ENCODE results near the gene TMEM116. TPM values are rescaled to one million over a fixed set of nuclear protein-coding genes. Genes with fewer than 3 reads are reported as not detected.

TMEM116 gene
- total RNA-seq, 1 donor from 2014 or later, result 17.7 TPM

- ATAC-seq, result no peak
- intact Hi-C loops (cut with DNase I), result no loop called here
- no peak for DNase-seq (ENCODE audit: low spot score)
Observed at GRCh38 chr12:111927346-111927745, 85.6 kb downstream of the TMEM116 start.

GRCh38 chr12:111926631-111927030 lies 86.3 kb downstream of the TMEM116 start:
- intact Hi-C loops (cut with DNase I), result no loop called here
- DNase-seq (ENCODE audit: low spot score) (no peak), ATAC-seq (no peak)

DNA sequence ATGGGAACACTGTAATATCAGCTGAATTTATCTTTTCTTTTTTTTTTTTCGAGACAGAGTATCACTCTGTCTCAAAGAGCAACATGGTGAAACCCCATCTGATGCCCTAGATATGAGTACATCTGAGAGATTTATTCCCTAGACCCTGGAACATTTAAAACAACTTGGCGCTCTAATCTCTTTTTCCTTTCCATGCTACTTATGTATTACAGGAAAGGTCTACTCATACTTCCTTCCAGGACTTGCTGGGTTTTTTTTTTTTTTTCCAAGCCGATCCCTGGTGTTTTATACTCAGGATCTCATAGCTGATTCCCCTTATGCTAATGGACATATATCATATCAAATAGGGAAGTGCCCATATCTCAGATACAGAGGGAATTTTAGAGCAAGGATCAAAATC lies 87.8 kb downstream of the TMEM116 start:
- intact Hi-C loops (cut with DNase I), result no loop called here
- DNase-seq (ENCODE audit: low spot score) (no peak), ATAC-seq (no peak)

DNA sequence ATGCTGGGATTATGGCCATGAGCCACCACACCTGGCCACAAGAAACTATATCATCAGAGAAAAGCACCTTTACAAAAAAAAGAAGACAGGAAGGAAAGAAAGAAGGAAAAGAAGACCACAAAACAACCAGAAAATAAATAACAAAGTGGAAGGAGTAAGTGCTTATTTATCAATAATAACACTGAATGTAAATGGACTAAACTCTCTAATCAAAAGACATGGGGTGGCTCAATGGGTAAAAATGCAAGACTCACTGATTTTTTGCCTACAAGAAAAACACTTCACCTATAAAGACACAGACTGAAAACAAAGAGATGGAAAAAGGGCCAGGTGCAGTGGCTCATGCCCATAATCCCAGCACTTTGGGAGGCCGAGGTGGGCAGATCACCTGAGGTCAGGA lies 105.2 kb downstream of the TMEM116 start:
- DNase-seq (ENCODE audit: low spot score) (no peak), ATAC-seq (no peak)
- intact Hi-C loops (cut with DNase I), result no loop called here

GRCh38 chr12:111905502-111905901 lies 107.5 kb downstream of the TMEM116 start:
- intact Hi-C loops (cut with DNase I), result no loop called here
- DNase-seq (ENCODE audit: low spot score) (no peak), ATAC-seq (no peak)

GRCh38 chr12:111904446-111904975 lies 108.5 kb downstream of the TMEM116 start:
- DNase-seq (ENCODE audit: low spot score) (no peak), ATAC-seq (no peak)
- intact Hi-C loops (cut with DNase I), result no loop called here

GRCh38 chr12:111901182-111901581 lies 111.8 kb downstream of the TMEM116 start:
- DNase-seq (ENCODE audit: low spot score) (no peak), ATAC-seq (no peak)
- intact Hi-C loops (cut with DNase I), result no loop called here

DNA sequence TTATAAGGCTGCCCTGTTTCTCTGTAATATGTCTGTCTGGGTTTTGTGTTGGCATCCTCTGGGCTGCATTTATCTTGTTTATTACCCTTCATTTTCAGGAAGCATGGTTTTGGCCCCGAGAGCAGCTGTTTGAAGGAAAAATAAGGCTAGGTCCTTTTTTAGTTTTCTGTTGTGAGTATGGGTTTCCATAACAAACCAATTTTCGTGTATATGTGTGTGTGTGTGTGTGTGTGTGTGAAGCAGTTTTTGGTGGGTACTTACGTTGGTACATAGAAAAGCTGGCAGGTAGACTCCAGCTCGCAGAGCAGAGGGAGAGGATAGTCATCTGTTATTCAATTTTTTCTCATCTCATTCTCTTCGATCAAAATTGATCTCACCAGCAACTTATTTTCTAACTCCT lies 118.4 kb downstream of the TMEM116 start:
- DNase-seq (ENCODE audit: low spot score) (no peak), ATAC-seq (no peak)
- intact Hi-C loops (cut with DNase I), result no loop called here

DNA sequence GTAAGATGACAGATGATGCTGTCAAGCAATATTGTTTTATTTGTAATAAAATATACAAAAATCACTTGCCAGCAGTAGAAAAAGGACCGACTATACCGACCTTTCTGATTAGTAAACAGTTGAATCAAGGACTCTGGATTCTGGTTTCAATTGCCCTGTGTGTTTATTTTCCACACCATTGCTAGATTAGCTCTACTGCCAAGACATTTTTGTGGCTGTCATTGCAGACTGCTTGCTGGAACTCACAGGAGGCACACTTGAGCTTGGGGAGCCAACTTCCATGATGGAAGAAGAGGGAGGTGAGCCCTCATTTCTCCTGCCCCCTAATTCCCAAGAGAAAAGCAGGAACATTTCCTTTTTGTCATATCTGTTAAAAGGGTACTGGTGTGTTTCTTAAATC lies 119.7 kb downstream of the TMEM116 start:
- no peak for ATAC-seq
- intact Hi-C loops (cut with DNase I), result no loop called here

GRCh38 chr12:111887926-111888745 lies 124.8 kb downstream of the TMEM116 start:
- intact Hi-C loops (cut with DNase I), result no loop called here
- no peak for ATAC-seq
- no peak for DNase-seq (ENCODE audit: low spot score)

More for the DNA sequence above, 119.7 kb downstream of the TMEM116 start:
- no peak for DNase-seq (ENCODE audit: low spot score)

DNA sequence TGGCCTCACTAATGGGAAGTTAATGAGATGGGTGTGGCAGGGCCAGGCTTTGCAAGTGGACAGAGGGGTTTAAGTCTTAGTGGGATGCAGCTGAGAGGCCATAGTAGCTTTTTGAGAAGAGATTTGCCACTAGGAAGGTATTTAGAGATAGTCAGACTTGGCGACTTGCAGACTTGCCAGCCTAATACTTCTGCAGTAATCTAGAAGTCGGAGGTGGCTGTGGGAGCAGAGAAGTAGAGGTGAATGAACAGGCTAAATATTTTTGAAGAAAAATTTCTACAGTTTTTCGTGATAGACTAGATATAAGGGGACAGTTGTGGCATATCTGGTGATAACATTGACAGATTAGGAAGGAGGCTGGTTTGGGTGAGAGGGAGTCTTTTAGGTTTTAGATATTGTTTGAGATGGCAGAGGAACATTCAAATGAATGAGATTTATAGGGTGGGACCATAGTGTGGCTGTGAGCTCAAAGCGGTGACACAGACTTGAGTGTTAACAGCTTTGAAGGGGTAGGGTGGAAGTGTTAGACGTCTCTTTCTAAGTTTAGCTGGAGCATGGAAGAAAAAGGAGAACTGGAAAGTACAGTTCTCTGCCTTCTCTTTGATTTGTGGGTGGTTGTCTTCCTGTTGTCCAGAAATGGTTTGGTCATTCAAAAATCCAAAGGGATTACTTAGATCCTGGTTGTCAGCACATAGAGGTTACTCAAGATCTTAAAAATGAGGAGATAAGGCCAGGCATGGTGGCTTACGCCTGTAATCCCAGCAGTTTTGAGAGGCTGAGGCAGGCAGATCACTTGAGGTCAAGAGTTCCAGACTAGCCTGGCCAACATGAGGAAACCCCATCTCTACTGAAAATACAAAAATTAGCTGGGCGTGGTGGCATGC lies 126.1 kb downstream of the TMEM116 start:
- intact Hi-C loops (cut with DNase I), result no loop called here
- no peak for ATAC-seq
- DNase-seq (ENCODE audit: low spot score), result no peak

- ATAC-seq (no peak), DNase-seq (ENCODE audit: low spot score) (no peak)
- intact Hi-C loops (cut with DNase I), result no loop called here
Observed at GRCh38 chr12:111881716-111882115, 131.2 kb downstream of the TMEM116 start.

Small RNA genes within 50 kb of the gene (microRNA-seq; reads per million reads assigned to microRNA genes)
- gene MIR3657, result not detected

Other genes with a start within 250 kb of the TMEM116 start
- 75.3 TPM for gene ALDH2, start 246.2 kb downstream of the TMEM116 start, total RNA-seq
- 50.5 TPM for gene MAPKAPK5, start 170.9 kb downstream of the TMEM116 start, total RNA-seq
- gene ERP29, start 261 bp upstream of the TMEM116 start, total RNA-seq, result 51.4 TPM
- gene NAA25, start 95.6 kb upstream of the TMEM116 start, total RNA-seq, result 43.6 TPM
- gene TRAFD1, start 112.4 kb upstream of the TMEM116 start, total RNA-seq, result 26.5 TPM

Measured in sciatic nerve (tissue), 2 donors.